Islet precursor cell (in vitro differentiated cells): ENCODE data around the gene ITPR1.
"Not testable (repeated sequence)": the region's sequence is repeated elsewhere in the genome, so short reads cannot be mapped to it uniquely, and the experiment has no call there.

Experiments
- DNase-seq: peaks from one replicate; pipeline ENCODE4 v3.0.0-alpha.2; 2018

The ITPR1 gene

DNA sequence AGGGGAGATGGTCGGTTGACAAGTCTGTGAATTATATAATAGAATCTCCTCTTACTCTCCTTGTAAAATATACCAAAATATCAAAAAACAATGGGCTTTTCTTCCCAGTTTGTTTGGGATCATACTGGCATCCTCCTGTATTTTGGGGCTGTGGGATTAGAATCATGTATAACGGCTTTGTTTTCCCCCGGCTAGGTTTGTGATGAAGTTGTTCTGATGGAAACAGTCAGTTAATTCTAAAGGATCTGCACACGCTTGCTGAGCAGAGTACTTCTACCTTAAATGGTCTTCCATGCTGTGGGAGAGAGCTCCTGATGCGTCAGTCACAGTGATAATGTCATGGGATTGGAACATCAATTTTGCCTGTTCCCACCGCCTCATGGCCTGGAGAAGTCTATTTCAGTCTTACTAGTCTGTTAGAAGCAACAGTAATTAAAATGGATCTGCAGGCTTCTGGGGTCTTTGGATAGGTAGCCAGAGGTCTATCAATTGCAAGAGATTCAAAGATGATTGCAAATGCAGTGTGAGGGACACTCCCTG, 81.3 kb downstream of the ITPR1 start:
- DNase-seq, result no peak

DNA sequence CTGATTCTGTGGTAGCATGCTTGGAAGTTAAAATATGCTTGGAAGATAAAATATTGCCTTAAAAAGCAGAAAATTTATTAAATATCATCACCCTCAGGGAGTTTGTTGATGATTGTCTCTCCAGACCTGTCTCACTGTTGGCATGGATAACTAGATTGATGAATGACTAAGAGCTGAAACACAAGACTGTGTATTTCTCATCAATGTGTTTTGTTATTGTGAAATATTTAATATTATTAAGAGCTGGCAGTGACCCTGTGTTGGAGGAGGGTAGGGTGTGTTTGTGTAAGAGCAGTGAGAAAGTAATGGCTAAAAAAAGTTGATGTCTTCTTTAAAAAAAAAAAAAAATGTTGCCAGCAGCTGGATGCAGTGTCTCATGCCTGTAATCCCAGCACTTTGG, 82.2 kb downstream of the ITPR1 start:
- no peak for DNase-seq

- no peak for DNase-seq
Observed at GRCh38 chr3:4577721-4578120, 84.6 kb downstream of the ITPR1 start.

GRCh38 chr3:4580346-4581123, 87.4 kb downstream of the ITPR1 start:
- no peak for DNase-seq

- DNase-seq, result no peak
Observed at GRCh38 chr3:4581124-4581424, 87.9 kb downstream of the ITPR1 start.

DNA sequence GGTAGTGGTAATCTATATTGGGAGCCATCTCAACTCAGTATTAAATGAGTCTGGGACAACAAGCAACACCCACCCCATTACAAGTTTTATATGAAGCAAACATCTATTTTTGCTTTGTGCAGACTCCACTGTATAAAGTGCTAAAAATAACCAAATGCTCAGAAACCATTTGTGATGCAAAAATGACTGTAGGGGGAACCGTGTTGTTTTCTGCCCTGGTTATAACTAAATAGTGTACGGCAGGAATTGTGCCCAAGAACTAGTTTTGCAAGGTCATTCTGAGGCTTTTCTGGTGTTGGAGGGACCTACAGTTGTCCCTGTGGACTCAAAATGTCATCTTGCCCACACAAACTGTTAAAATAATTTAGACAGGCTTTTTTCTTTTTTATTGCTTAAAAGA, 88.3 kb downstream of the ITPR1 start:
- DNase-seq, result no peak

DNA sequence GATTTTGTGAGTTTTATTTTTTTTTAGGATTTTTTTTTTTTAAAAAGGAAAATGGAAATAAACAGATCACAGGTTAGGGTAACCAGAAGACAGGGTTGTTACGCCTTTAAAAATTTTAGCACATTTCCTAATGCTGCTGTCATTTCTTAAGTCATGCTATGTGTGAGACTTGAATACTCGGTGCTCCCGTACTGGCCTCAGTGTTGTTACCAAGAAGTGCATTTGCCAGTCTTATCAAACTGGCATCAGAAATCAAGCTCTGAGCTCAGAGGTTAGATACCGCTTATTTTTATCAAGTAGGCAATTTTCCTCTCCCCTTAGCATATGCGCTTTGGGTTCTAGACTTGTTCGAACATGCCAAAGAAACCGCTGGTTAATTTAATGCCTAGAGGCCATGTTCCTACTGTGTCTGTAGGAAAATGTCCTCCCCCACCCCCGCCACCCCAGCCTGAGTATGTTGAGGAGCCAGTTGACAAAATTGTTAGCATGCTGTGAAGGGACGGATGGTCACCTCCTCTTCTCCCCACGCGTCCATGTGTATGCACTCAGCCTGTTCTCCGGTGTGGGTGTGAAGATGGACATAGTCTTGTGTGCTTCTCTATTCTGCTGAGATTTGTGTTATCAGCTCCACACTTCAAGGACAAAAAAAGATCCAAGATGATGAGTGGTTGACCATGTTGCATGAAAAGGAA, 88.9 kb downstream of the ITPR1 start:
- no peak for DNase-seq

DNA sequence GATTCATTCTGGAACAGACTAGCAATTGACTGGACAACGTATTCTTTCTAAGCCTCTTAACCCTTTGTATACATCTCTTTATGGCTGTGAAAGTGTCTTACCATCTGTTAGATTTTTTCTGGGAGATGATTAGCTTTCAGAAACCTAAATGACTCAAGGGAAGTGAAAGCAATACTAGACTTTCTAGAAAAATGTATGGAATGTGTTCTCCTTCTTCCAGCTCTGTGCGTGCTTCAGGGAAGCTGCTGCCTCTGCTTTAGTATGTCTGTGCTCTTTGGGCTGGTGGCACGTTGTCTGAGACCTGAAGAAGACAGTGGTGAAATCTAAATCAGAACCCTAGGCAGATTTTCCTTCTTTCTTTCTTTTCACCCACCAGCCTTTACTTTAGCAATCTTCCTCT, 89.5 kb downstream of the ITPR1 start:
- no peak for DNase-seq

DNA sequence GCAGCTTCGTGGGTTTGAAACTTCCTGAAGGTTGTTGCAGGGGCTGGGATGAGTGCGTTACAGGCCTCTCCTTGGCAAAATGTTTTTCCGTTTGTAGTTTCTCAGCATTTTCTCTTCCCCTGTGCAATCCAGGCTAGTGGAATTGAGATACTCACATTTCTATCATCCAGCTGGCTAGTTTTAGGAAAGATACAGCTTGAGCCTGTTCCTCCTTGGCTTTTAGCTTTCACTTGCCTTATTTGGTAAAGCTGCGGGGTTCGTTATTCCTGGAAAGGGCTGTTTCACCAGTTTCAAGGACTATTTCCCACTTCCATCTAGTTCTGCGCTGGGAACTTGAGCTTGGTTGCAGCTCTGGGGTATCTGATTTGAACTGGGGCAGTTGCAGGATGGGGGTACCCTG, 90.3 kb downstream of the ITPR1 start:
- DNase-seq, result no peak

DNA sequence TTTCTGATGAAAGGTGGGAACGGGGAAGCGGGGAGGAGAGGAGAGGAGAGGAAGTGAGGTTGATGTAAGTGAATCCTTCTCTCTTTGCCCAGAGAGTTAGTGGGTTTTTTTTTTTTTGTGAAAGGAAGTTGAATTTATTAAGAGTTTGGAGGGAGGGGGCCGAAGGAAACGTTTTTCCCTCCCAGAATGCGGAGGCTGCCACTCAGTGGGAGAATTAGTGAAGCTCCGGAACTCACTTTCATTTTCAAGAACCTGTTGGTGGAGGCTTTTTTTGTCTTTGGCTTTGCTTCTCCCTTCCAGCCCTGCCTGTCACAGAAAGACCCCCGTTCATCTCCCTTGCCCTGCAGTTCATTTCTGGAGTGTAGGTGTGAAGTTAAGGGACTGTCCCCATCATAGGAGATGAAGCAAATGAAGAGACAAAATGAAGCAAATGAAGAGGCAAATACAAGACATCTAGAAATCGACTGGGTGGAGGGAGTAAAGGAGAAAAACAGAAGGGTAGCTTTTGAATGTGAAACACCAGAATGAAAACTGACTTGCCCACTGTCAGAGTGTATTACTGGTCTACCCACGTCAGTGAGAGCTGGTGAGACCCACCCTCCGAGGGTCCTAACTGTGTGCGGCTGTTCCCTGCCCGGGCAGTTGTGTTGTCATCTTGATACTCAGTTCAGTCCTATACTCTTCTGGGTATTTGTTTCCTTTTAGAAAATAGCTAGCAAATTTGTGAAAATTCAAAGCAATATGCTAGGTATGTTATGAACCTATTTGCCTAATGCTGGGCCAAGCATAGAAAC, 91.5 kb downstream of the ITPR1 start:
- no peak for DNase-seq

GRCh38 chr3:4586381-4586780, 93.2 kb downstream of the ITPR1 start:
- DNase-seq, result no peak

DNA sequence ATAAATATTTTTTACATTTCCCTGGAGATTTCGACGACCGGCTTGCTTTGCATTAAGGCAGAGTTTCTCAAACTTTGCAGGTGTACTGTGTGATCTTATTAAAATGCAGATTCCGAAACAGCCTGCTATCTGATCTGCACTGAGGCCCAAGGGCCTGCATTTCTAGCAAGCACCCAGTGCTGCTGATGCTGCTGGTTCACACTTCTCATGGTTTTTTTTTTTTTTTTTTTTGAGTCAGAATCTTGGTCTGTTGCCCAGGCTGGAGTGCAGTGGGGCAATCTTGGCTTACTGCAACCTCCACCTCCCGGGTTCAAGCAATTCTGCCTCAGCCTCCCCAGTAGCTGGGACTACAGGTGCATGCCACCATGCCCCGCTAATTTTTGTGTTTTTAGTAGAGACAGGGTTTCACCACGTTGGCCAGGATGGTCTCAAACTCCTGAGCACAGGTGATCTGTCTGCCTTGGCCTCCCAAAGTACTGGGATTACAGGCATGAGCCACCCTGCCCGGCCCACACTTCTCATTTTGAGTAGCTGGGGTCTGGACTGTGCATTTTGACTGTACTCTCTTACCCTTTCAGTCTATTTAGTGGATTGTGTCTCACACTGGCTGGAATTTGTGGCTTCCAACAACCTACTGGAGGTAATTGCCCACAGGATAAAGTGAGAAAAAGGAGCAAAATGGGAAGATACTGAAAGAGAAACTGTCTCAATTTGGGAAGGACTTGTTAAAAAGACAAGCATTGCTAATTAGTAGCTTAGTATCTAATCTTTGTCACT, 94.1 kb downstream of the ITPR1 start:
- DNase-seq, result no peak

- DNase-seq, result no peak
Observed at GRCh38 chr3:4587838-4588105, 94.6 kb downstream of the ITPR1 start.

DNA sequence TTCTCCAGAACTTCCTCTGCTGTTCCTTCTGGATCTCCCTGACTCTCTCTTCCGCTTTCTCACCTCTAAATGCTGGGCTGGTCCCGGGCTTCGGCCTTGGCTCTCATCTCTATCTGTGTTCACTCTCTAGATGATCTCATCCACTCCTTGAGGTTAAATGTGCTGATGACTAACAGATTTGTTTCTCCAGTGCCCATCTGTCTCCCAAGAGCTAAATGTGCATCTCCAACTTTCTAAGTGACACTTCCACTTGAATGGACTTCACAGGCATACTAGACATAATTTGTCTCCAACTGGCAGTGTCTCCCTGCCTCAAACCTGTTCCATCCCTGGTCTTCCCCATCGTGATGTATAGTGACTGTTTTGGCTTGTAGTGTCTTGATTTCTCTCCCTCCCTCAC, 95.3 kb downstream of the ITPR1 start:
- DNase-seq, result no peak

- DNase-seq, result no peak
Observed at GRCh38 chr3:4589475-4590097, 96.4 kb downstream of the ITPR1 start.

DNA sequence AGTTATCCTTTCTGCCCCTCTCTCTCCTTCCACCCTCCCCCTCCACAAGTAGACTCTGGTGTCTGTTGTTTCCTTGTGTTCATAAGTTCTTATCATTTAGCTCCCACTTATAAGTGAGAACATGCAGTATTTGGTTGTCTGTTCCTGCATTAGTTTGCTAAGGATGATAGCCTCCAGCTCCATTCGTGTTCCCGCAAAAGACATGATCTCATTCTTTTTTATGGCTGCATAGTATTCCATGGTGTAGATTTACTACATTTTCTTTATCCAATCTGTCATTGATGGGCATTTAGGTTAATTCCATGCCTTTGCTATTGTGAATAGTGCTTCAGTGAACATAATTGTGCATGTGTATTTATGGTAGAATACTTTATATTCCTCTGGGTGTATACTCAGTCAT, 97.7 kb downstream of the ITPR1 start:
- not testable (repeated sequence) for DNase-seq

DNA sequence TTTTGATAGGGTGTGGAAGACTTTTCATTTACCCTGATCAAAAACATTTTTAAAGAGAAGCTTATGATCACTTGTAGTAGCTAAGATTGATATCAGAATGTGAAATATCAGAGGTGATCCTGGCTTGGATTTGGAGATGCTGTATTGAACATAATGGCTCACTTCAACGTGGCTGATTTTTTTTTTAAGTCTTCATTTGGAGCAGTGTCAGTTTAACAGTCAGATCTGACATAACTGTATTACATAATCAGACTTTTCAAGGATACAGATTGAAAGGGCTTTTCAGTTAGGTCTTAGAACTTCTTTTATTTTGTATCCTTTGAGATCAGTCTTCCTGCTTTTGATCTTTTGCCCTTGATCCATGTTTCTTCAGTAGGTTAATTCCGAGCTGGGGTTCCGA, 98.5 kb downstream of the ITPR1 start:
- no peak for DNase-seq

DNA sequence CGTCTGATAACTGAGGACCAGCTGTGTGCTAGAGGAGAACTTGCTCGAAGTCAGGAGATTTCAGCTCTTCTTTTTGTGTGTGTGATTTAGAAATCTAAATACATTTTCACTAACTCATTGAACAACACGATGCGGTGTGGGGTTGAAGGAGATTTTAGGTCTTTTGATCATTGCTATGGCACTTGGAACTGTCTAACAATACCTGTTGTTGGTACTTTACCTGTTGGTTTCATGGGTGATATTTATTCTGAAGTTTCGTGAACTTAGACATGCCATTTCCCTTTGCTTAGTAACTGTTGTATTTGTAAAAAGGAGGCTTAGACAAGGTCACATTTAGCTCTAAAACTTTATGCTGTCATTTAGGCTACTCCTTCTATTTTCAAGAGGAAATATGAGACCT, 99.9 kb downstream of the ITPR1 start:
- no peak for DNase-seq

DNA sequence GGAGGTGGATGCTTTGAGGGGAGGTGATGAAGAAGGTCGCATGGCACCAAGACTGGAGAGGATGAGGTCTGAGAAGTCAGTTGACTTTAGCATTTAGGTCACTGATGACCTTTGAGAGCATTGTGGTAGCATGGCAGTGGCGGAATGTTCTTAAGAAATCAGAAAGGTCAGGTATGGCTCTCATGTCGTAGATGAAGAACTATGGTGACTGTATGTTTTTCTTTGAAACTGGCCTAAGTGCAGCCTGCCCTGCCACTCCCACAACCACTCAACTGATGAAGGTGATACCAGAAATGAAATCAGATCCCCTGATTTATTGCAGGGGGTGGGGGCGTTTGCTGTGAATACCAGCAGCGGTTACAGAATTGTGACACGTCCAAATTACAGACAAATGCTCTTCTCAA, 102.6 kb downstream of the ITPR1 start:
- no peak for DNase-seq

- no peak for DNase-seq
Observed at GRCh38 chr3:4596612-4597011, 103.5 kb downstream of the ITPR1 start.

- no peak for DNase-seq
Observed at GRCh38 chr3:4597208-4597985, 104.2 kb downstream of the ITPR1 start.

- DNase-seq, result not testable (repeated sequence)
Observed at GRCh38 chr3:4598232-4598631, 105.1 kb downstream of the ITPR1 start.
